ENCODE measurements around the gene ESD. TPM values are rescaled to one million over a fixed set of nuclear protein-coding genes. Genes with fewer than 3 reads are reported as not detected.

ESD gene
- total and polyA plus RNA-seq, 10 of the 15 experiments (the other 5 are each of a cell fraction or from before 2014, with no cell fraction given) = 105 to 387 (median 195) TPM

DNA sequence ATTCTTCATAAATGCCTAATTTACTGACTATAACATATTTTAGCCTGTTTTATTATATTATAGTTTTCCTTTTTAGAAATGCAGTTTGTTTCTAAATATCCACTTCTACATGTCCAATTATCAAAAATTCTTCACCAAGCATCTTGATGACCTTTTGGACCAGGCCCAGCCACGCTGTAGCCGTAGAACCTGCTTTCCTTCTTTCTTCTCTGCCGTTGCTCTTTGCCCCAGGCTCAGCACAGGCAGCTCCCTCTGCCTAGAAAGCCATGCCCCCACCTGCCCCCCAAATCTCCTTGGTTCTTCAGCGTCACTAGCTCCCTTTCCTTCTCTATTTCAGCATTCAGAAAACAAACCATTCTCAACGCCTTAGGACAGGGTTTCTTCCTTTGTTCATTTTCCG, 65.4 kb downstream of the ESD start:
- FAIRE-seq (no peak), ATAC-seq (no peak), DNase-seq (ENCODE audit: low read depth, low spot score) (no peak)
- H3K27me3 ChIP-seq (replicated peaks in 1 of 2; ENCODE audit: control insufficient read depth in 2 of 2, insufficient read depth in 2 of 2, low read length in 1 of 2) = no peaks in the 10 kb centered on the region
- no TSS peak for BruUV-seq (replicated peaks)
- SMC1A ChIA-PET (ENCODE audit: uncharacterized antibody, unreplicated experiment) = interaction anchor here (1.0 to 1.5 kb wide), 3 partner anchors 129 to 200 kb away, joined by 3 read pairs; no protein-coding TSS in a partner anchor
- intact Hi-C loops (cut with micrococcal nuclease; ENCODE audit: unreplicated experiment) (no loop called here), in situ Hi-C loops (cut with MboI) (no loop called here)
- H4K20me1 ChIP-seq (ENCODE audit: control insufficient read depth, insufficient read depth) = no peaks in the 10 kb centered on the region
- CTCF ChIA-PET = interaction anchor here (0.6 kb wide), 1 partner anchor 38 kb away, joined by 3 read pairs; no protein-coding TSS in a partner anchor
- H3K9ac ChIP-seq (ENCODE audit: control insufficient read depth, insufficient read depth, low read length) = no peak overlapping the region
- RAD21 ChIA-PET (ENCODE audit: unreplicated experiment) = no interaction called here
- POLR2A ChIA-PET = interaction anchor here (0.6 kb wide), 2 partner anchors 102 to 1264 kb away, joined by 3 to 4 read pairs; no protein-coding TSS in a partner anchor
- no peak overlapping the region for H2AFZ ChIP-seq (ENCODE audit: control insufficient read depth, low read depth, low read length)
- no peaks in the 10 kb centered on the region for H3K9me3 ChIP-seq (replicated peaks; ENCODE audit: control insufficient read depth, insufficient read depth, low read length)
- H3K4me2 ChIP-seq (ENCODE audit: control insufficient read depth, insufficient read depth) = no peak overlapping the region
- H3K36me3 ChIP-seq (ENCODE audit: control insufficient read depth in 2 of 2, insufficient read depth in 2 of 2, low read length in 1 of 2) = peaks cover 8 to 34% of the 10 kb centered on the region in 2 experiments
- no peak overlapping the region for H3K27ac ChIP-seq (ENCODE audit: control insufficient read depth, insufficient read depth)
- 94% methylated on average over 6 of the region's 6 CpGs for WGBS (ENCODE audit: insufficient coverage, insufficient replicate concordance, low lambda C conversion rate, missing lambda C conversion rate)
- TF ChIP-seq CREB1 (IDR thresholded peaks at IDR 0.05; ENCODE audit: low read depth) = no peak
- TF ChIP-seq, protein P1, sequence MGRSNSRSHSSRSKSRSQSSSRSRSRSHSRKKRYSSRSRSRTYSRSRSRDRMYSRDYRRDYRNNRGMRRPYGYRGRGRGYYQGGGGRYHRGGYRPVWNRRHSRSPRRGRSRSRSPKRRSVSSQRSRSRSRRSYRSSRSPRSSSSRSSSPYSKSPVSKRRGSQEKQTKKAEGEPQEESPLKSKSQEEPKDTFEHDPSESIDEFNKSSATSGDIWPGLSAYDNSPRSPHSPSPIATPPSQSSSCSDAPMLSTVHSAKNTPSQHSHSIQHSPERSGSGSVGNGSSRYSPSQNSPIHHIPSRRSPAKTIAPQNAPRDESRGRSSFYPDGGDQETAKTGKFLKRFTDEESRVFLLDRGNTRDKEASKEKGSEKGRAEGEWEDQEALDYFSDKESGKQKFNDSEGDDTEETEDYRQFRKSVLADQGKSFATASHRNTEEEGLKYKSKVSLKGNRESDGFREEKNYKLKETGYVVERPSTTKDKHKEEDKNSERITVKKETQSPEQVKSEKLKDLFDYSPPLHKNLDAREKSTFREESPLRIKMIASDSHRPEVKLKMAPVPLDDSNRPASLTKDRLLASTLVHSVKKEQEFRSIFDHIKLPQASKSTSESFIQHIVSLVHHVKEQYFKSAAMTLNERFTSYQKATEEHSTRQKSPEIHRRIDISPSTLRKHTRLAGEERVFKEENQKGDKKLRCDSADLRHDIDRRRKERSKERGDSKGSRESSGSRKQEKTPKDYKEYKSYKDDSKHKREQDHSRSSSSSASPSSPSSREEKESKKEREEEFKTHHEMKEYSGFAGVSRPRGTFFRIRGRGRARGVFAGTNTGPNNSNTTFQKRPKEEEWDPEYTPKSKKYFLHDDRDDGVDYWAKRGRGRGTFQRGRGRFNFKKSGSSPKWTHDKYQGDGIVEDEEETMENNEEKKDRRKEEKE (IDR thresholded peaks at IDR 0.05) = no peak
- TF ChIP-seq, protein P2, sequence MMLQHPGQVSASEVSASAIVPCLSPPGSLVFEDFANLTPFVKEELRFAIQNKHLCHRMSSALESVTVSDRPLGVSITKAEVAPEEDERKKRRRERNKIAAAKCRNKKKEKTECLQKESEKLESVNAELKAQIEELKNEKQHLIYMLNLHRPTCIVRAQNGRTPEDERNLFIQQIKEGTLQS (IDR thresholded peaks at IDR 0.05; ENCODE audit: borderline replicate concordance, extremely low read depth, low read depth, low read length) = no peak
- no peak for TF ChIP-seq KLF5 (IDR thresholded peaks at IDR 0.05; ENCODE audit: partially characterized antibody)
- no peak for TF ChIP-seq PAX8 (IDR thresholded peaks at IDR 0.05)
- TF ChIP-seq NRF1 (conservative IDR thresholded peaks at IDR 0.05; ENCODE audit: low read depth, low read length) = no peak
- no peak for TF ChIP-seq BRCA1 (IDR thresholded peaks at IDR 0.05; ENCODE audit: low read depth, low read length)
- no peak for TF ChIP-seq IKZF2 (IDR thresholded peaks at IDR 0.05)
- TF ChIP-seq RAD51 (IDR thresholded peaks at IDR 0.05) = no peak
- TF ChIP-seq CHD2 (IDR thresholded peaks at IDR 0.05; ENCODE audit: borderline replicate concordance, low read depth, low read length) = no peak
- TF ChIP-seq ZNF24 (IDR thresholded peaks at IDR 0.05) = no peak
- TF ChIP-seq, protein P3, sequence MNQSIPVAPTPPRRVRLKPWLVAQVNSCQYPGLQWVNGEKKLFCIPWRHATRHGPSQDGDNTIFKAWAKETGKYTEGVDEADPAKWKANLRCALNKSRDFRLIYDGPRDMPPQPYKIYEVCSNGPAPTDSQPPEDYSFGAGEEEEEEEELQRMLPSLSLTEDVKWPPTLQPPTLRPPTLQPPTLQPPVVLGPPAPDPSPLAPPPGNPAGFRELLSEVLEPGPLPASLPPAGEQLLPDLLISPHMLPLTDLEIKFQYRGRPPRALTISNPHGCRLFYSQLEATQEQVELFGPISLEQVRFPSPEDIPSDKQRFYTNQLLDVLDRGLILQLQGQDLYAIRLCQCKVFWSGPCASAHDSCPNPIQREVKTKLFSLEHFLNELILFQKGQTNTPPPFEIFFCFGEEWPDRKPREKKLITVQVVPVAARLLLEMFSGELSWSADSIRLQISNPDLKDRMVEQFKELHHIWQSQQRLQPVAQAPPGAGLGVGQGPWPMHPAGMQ (IDR thresholded peaks at IDR 0.05; ENCODE audit: borderline replicate concordance) = no peak
- no peak for TF ChIP-seq ZNF274 (IDR thresholded peaks at IDR 0.05; ENCODE audit: insufficient read depth, insufficient read length)
- no peak for TF ChIP-seq RFX5 (IDR thresholded peaks at IDR 0.05; ENCODE audit: low read depth, low read length)
- TF ChIP-seq BCL11A (IDR thresholded peaks at IDR 0.05; ENCODE audit: low read depth, low read length) = no peak
- TF ChIP-seq NFIC (IDR thresholded peaks at IDR 0.05; ENCODE audit: low read depth, low read length) = no peak
- no peak for TF ChIP-seq SMAD5 (IDR thresholded peaks at IDR 0.05; ENCODE audit: low read depth)
- no peak overlapping the region for H3K4me3 ChIP-seq
- no peaks in the 10 kb centered on the region for H3K4me1 ChIP-seq (ENCODE audit: control insufficient read depth, insufficient read depth, low read length)
- no peaks in the 10 kb centered on the region for H3K79me2 ChIP-seq (ENCODE audit: control insufficient read depth, insufficient read depth, low read length)
